ENCODE measurements around the gene ITSN1.

The ITSN1 gene

DNA sequence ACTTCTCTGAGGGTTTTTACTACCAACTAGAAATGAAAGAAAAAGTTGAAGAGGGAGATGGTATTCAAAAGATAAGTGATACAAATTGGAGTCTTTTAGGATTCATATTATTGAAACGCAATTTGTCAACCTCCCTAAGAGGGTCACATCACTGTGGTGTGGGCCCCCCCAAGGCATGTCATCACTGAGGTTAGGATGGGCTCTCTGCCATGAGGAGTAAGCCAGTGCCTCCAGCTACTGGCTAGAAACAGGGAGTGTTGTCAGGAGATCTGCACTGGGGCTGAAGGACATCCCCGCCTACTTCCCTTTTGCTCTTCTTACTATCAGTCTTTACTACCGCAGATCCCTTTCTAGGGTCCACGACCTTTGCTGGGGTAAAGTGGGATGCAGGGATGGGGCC lies 25.9 kb downstream of the ITSN1 start:
- no peaks in the 10 kb centered on the region for H4K20me1 ChIP-seq (ENCODE audit: control insufficient read depth, insufficient read depth, low read depth, low read length)
- H3F3A ChIP-seq (ENCODE audit: control insufficient read depth, insufficient read depth), result no peaks in the 10 kb centered on the region
- H3K4me3 ChIP-seq (ENCODE audit: low read length), result no peak overlapping the region
- TF ChIP-seq EZH2phosphoT487 (IDR thresholded peaks at IDR 0.05; ENCODE audit: borderline replicate concordance, low read length), result no peak
- TF ChIP-seq, protein P1, sequence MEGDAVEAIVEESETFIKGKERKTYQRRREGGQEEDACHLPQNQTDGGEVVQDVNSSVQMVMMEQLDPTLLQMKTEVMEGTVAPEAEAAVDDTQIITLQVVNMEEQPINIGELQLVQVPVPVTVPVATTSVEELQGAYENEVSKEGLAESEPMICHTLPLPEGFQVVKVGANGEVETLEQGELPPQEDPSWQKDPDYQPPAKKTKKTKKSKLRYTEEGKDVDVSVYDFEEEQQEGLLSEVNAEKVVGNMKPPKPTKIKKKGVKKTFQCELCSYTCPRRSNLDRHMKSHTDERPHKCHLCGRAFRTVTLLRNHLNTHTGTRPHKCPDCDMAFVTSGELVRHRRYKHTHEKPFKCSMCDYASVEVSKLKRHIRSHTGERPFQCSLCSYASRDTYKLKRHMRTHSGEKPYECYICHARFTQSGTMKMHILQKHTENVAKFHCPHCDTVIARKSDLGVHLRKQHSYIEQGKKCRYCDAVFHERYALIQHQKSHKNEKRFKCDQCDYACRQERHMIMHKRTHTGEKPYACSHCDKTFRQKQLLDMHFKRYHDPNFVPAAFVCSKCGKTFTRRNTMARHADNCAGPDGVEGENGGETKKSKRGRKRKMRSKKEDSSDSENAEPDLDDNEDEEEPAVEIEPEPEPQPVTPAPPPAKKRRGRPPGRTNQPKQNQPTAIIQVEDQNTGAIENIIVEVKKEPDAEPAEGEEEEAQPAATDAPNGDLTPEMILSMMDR (IDR thresholded peaks at IDR 0.05; ENCODE audit: low read depth, low read length, poor library complexity, severe bottlenecking), result no peak
- H3K4me2 ChIP-seq (ENCODE audit: low read length), result no peak overlapping the region
- no peaks in the 10 kb centered on the region for H3K4me1 ChIP-seq (ENCODE audit: control insufficient read depth, low read length)
- H3K9me2 ChIP-seq (replicated peaks; ENCODE audit: control insufficient read depth, low read length), result no peaks in the 10 kb centered on the region
- H3K36me3 ChIP-seq (ENCODE audit: control insufficient read depth, low read length), result no peaks in the 10 kb centered on the region
- no peaks in the 10 kb centered on the region for H3K27me3 ChIP-seq (ENCODE audit: control insufficient read depth, low read length)
- H3K27ac ChIP-seq (ENCODE audit: low read depth, low read length), result no peak overlapping the region
- no peaks in the 10 kb centered on the region for H3K9me3 ChIP-seq (ENCODE audit: control insufficient read depth, insufficient read depth, low read length)
- peaks cover 3% of the 10 kb centered on the region; the same call in 1 of the 2 replicates for H3K79me2 ChIP-seq (ENCODE audit: control insufficient read depth, low read length)

DNA sequence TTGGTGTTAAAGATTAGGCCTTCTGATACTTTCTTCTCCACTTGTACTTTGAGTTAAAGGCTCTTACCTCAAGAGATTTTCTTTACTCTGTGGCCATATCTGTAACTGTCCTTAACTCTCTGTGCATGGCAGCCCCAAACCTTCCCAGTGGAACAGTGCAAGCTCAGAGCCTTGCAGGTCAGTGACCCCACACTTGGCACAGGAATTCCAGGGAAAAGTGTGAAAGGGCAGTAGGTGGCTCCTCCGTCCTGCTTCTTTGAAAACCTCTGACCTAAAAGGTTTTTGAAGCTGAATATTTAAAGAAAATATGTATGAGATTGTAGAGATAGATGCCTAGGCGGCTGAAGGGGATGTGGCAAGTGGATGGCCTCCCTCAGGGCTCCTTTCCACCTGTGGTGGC lies 26.3 kb downstream of the ITSN1 start:
- H4K20me1 ChIP-seq (ENCODE audit: control insufficient read depth, insufficient read depth, low read depth, low read length), result no peaks in the 10 kb centered on the region
- no peaks in the 10 kb centered on the region for H3K9me3 ChIP-seq (ENCODE audit: control insufficient read depth, insufficient read depth, low read length)
- no peak overlapping the region for H3K27ac ChIP-seq (ENCODE audit: low read depth, low read length)
- no peak for TF ChIP-seq EZH2phosphoT487 (IDR thresholded peaks at IDR 0.05; ENCODE audit: borderline replicate concordance, low read length)
- TF ChIP-seq, protein P1 (IDR thresholded peaks at IDR 0.05; ENCODE audit: low read depth, low read length, poor library complexity, severe bottlenecking), result no peak
- no peaks in the 10 kb centered on the region for H3K9me2 ChIP-seq (replicated peaks; ENCODE audit: control insufficient read depth, low read length)
- H3K4me3 ChIP-seq (ENCODE audit: low read length), result no peak overlapping the region
- H3K36me3 ChIP-seq (ENCODE audit: control insufficient read depth, low read length), result no peaks in the 10 kb centered on the region
- H3K4me2 ChIP-seq (ENCODE audit: low read length), result no peak overlapping the region
- H3F3A ChIP-seq (ENCODE audit: control insufficient read depth, insufficient read depth), result no peaks in the 10 kb centered on the region
- peaks cover 3% of the 10 kb centered on the region; the same call in 1 of the 2 replicates for H3K79me2 ChIP-seq (ENCODE audit: control insufficient read depth, low read length)
- no peaks in the 10 kb centered on the region for H3K4me1 ChIP-seq (ENCODE audit: control insufficient read depth, low read length)
- no peaks in the 10 kb centered on the region for H3K27me3 ChIP-seq (ENCODE audit: control insufficient read depth, low read length)

DNA sequence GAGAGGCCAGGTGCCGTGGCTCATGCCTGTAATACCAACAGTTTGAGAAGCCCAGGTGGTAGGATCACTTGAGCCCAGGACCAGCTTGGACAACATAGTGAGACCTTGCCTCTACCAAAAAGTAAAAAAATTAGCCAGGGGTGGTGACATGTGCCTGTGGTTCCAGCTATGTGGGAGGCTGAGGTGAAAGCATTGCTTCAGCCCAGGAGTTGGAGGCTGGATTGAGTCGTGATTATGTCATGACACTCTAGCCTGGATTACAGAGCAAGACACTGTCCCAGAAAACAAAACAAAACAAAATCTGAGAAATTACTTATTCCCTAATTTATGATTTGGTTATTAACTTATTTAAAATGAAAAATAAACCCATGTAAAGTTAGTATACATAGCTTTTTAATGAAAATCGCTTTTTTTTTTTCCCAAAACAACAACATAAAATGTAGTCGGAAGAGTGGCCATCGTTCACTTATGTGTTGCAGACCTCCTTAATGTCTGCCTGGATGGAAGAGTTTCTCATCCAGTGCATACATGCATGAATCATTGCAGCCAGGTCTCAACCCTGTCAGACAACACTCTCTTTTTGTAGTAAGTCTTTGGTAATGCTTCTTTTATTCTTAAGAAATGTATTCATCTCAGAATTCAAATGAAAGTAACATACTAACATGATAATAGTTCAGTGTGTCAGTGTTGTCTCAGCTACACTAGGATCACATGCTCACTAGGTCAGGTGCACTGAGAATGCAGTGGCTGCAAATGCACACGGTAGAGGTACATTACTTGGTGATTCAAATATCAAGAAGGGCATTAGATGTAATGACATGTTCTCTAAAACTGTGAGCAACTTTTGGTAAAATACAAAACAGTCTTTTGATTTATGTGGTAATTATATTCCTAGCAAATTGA lies 28.0 kb downstream of the ITSN1 start:
- Histone ChIP-seq H3K27me3 (ENCODE audit: control insufficient read depth, low read length) (no peaks in the 10 kb centered on the region), H3K79me2 (ENCODE audit: control insufficient read depth, low read length) (peaks cover 3% of the 10 kb centered on the region; the same call in 1 of the 2 replicates), H3K4me2 (ENCODE audit: low read length) (no peak overlapping the region), H3K27ac (ENCODE audit: low read depth, low read length) (no peak overlapping the region), H3F3A (ENCODE audit: control insufficient read depth, insufficient read depth) (no peaks in the 10 kb centered on the region), H3K9me3 (ENCODE audit: control insufficient read depth, insufficient read depth, low read length) (no peaks in the 10 kb centered on the region), H4K20me1 (ENCODE audit: control insufficient read depth, insufficient read depth, low read depth, low read length) (no peaks in the 10 kb centered on the region), H3K4me3 (ENCODE audit: low read length) (no peak overlapping the region), H3K9me2 (replicated peaks; ENCODE audit: control insufficient read depth, low read length) (no peaks in the 10 kb centered on the region), H3K4me1 (ENCODE audit: control insufficient read depth, low read length) (no peaks in the 10 kb centered on the region), H3K36me3 (ENCODE audit: control insufficient read depth, low read length) (no peaks in the 10 kb centered on the region)
- TF ChIP-seq, protein P1 (IDR thresholded peaks at IDR 0.05; ENCODE audit: low read depth, low read length, poor library complexity, severe bottlenecking), result no peak
- TF ChIP-seq EZH2phosphoT487 (IDR thresholded peaks at IDR 0.05; ENCODE audit: borderline replicate concordance, low read length), result no peak

All from DOHH2 (cell line).